K562 (cell line): Measurements from ENCODE around the gene MEFV. TPM values are rescaled to one million over a fixed set of nuclear protein-coding genes. Genes with fewer than 3 reads are reported as not detected.

Source experiments
- ATAC-seq: fragments of 200-7000 bp; cut with Tn5 transposase; 3 replicates; pipeline ENCODE4 v1.9.1; 2020; ENCODE audit warnings: moderate library complexity
- BruUV-seq: library from RNA; stranded (reverse); fragments of 400-500 nt; replicated peaks from 2 replicates; lab custom pipeline; 2021; lab: Mats Ljungman, UMichigan
- CTCF ChIA-PET: fragments of 300-600 bp; formaldehyde crosslinking; extraction: SDS; loops from one replicate; lab custom pipeline; 2021; ENCODE audit warnings: low intra/inter-chr PET ratio; lab: Yijun Ruan, JAX
- POLR2A ChIA-PET: fragments of 300-600, 350-650 bp; sonication (Branson Sonifier 250); formaldehyde crosslinking; extraction: SDS; loops from one replicate; lab custom pipeline; 2021; ENCODE audit warnings: antibody characterized with exemption, inconsistent platforms; lab: Yijun Ruan, JAX
- DNase-seq, 4 experiments: peaks; one replicate each; pipeline versions ENCODE4 v3.0.0 to v3.0.0-alpha.2; 2011 to 2018; ENCODE audit warnings: low spot score in 3 of 4, mixed read lengths in 3 of 4; ENCODE audit errors: extremely low read depth in 1 of 4
- FAIRE-seq: peaks from 2 replicates; lab custom pipeline; 2011; peaks lifted over from hg19 to GRCh38; lab: Jason Lieb, UNC
- H2AFZ ChIP-seq: 2 replicates; pipeline ENCODE4 v1.6.0; 2011; ENCODE audit warnings: low read depth, low read length, control low read depth, inconsistent platforms
- H3K27ac ChIP-seq: fragments of 200-600 bp; 3 replicates; pipeline ENCODE4 v1.8.0; 2011; ENCODE audit warnings: low read depth, mild to moderate bottlenecking, control low read depth, inconsistent platforms, low read length, moderate library complexity, mixed read lengths; ENCODE audit errors: extremely low read depth
- H3K27me3 ChIP-seq, 2 experiments: fragments of 300-600 bp in 1 of 2; 2 replicates in 1 of 2; 3 replicates in 1 of 2; pipeline versions ENCODE4 v1.6.0 to v1.8.0; 2011; ENCODE audit warnings: inconsistent platforms in 2 of 2, low read length in 2 of 2, mild to moderate bottlenecking in 1 of 2, mixed read lengths in 1 of 2, moderate library complexity in 1 of 2; ENCODE audit not compliant: control insufficient read depth in 2 of 2, insufficient read depth in 2 of 2
- H3K36me3 ChIP-seq: fragments of 300-600 bp; 3 replicates; pipeline ENCODE4 v1.8.0; 2011; ENCODE audit warnings: mild to moderate bottlenecking, low read length, inconsistent platforms; ENCODE audit not compliant: control insufficient read depth, insufficient read depth
- H3K4me1 ChIP-seq, 2 experiments: fragments of 200-600 bp in 1 of 2; replicated peaks in 1 of 2; 2 replicates in 1 of 2; 3 replicates in 1 of 2; pipeline versions ENCODE4 v1.5.1 to v1.8.0; 2011; ENCODE audit warnings: inconsistent platforms in 2 of 2, low read length in 2 of 2, mild to moderate bottlenecking in 1 of 2, mixed read lengths in 1 of 2, moderate library complexity in 1 of 2; ENCODE audit not compliant: control insufficient read depth in 2 of 2, insufficient read depth in 2 of 2
- H3K4me2 ChIP-seq: 2 replicates; pipeline ENCODE4 v1.6.1; 2011; ENCODE audit warnings: low read length, control low read depth, inconsistent platforms, mixed read lengths; ENCODE audit not compliant: insufficient read depth
- H3K4me3 ChIP-seq: fragments of 200-600 bp; sonication (generic), shearing (Covaris generic); 2 replicates; pipeline ENCODE4 v1.5.1; 2016; ENCODE audit warnings: control low read depth, inconsistent platforms
- H3K79me2 ChIP-seq: fragments of 200-600 bp; 3 replicates; pipeline ENCODE4 v1.8.0; 2011; ENCODE audit warnings: low read length, inconsistent platforms; ENCODE audit not compliant: control insufficient read depth, insufficient read depth
- H3K9ac ChIP-seq, 2 experiments: 2 replicates each; pipeline versions ENCODE4 v1.6.0 to v1.6.1; 2011; ENCODE audit warnings: low read depth in 2 of 2, low read length in 2 of 2, control low read depth in 1 of 2, inconsistent platforms in 1 of 2, mild to moderate bottlenecking in 1 of 2, mixed read lengths in 1 of 2; ENCODE audit not compliant: insufficient read depth in 1 of 2
- H3K9me1 ChIP-seq: one replicate; pipeline ENCODE4 v1.6.0; 2011; ENCODE audit warnings: inconsistent platforms, mild to moderate bottlenecking, low read length, moderate library complexity; ENCODE audit not compliant: control insufficient read depth, insufficient read depth
- H3K9me3 ChIP-seq: replicated peaks from 2 replicates; pipeline ENCODE4 v1.5.1; 2011; ENCODE audit warnings: low read depth, low read length, inconsistent platforms; ENCODE audit not compliant: control insufficient read depth, insufficient read depth
- H4K20me1 ChIP-seq: replicated peaks from 2 replicates; pipeline ENCODE4 v1.6.1; 2011; ENCODE audit warnings: low read length, inconsistent platforms, mixed read lengths; ENCODE audit not compliant: control insufficient read depth, insufficient read depth
- E2F5 ChIP-seq: sonication (generic); formaldehyde crosslinking; IDR thresholded peaks from 2 replicates; pipeline ENCODE4 v1.8.0; 2022; ENCODE audit warnings: mild to moderate bottlenecking, missing genetic modification reagents
- GATAD2B ChIP-seq: fragments of 450-650 bp; IDR thresholded peaks from 2 replicates; pipeline ENCODE4 v1.6.1; 2017; ENCODE audit warnings: mild to moderate bottlenecking, borderline replicate concordance
- HLTF ChIP-seq: fragments of 450-650 bp; IDR thresholded peaks from 2 replicates; pipeline ENCODE4 v1.6.1; 2016
- WGBS: fragments of 100-300 bp; shearing (Covaris generic); methylation state at CpG from one replicate; pipeline ENCODE4 v1.1.6; 2016; ENCODE audit warnings: low coverage, mixed read lengths; ENCODE audit not compliant: insufficient coverage; ENCODE audit errors: missing lambda C conversion rate; 5-methylcytosine and 5-hydroxymethylcytosine counted together
- in situ Hi-C: fragments of 300-500 bp; cut with MboI; formaldehyde crosslinking; loops from 4 replicates; pipeline ENCODE4 v1.15.0; 2018; ENCODE audit warnings: inconsistent platforms, mixed read lengths
- intact Hi-C: fragments of 100-400 bp; cut with micrococcal nuclease; formaldehyde crosslinking; loops from 2 replicates; pipeline ENCODE4 v1.14.2; 2022
- polyA plus RNA-seq, 8 experiments: library from polyadenylated mRNA; depleted of rRNA in 4 of 8; stranded (reverse) in 5 of 8; unstranded in 3 of 8; fragments of >200 nt; fragmentation: Nextera tagmentation in 2 of 8; fragmentation: Illumina TruSeq in 1 of 8; extraction: Ambion mirVana in 2 of 8; extraction: Trizol in 1 of 8; gene quantifications; 2 replicates each; pipeline versions ENCODE4 v1.2.1 to v1.2.3, GENCODE V29; 2011 to 2014; ENCODE audit warnings: inconsistent platforms in 1 of 8, missing spikeins in 1 of 8
- total RNA-seq, 7 experiments: library from RNA; depleted of rRNA in 6 of 7; stranded (reverse); fragments of >200 nt in 6 of 7; fragmentation: Illumina TruSeq in 2 of 7; extraction: Trizol in 2 of 7; gene quantifications; 2 replicates each; pipeline versions ENCODE4 v1.2.1 to v1.2.3, GENCODE V29; 2011 to 2021; ENCODE audit warnings: low replicate concordance in 1 of 7
- TF ChIP-seq, protein P1 (sequence below): fragments of 250-450 bp; sonication (Bioruptor Pico); IDR thresholded peaks from 2 replicates; pipeline ENCODE4 v1.5.1; 2021; ENCODE audit warnings: mild to moderate bottlenecking

MEFV gene
- total and polyA plus RNA-seq, 9 of the 15 experiments (the other 6 are each of a cell fraction or from before 2014, with no cell fraction given), result 0.14 TPM; not detected in 8

- Histone ChIP-seq H3K9me1 (no peaks in the 10 kb centered on the region), H3K9ac (no peak overlapping the region), H3K4me2 (no peak overlapping the region), H3K4me3 (no peak overlapping the region), H2AFZ (no peak overlapping the region), H4K20me1 (no peaks in the 10 kb centered on the region), H3K9me3 (peaks cover 17% of the 10 kb centered on the region), H3K27me3 (no peaks in the 10 kb centered on the region), H3K79me2 (no peaks in the 10 kb centered on the region), H3K4me1 (no peaks in the 10 kb centered on the region), H3K27ac (no peak overlapping the region), H3K36me3 (peaks cover 18% of the 10 kb centered on the region)
- POLR2A ChIA-PET, result interaction anchor here (0.5 to 0.7 kb wide), 2 partner anchors 13 to 96 kb away, joined by 3 to 4 read pairs; no protein-coding TSS in a partner anchor
- intact Hi-C loops (no loop called here), in situ Hi-C loops (no loop called here)
- no peak for TF ChIP-seq GATAD2B
- TF ChIP-seq, protein P1, sequence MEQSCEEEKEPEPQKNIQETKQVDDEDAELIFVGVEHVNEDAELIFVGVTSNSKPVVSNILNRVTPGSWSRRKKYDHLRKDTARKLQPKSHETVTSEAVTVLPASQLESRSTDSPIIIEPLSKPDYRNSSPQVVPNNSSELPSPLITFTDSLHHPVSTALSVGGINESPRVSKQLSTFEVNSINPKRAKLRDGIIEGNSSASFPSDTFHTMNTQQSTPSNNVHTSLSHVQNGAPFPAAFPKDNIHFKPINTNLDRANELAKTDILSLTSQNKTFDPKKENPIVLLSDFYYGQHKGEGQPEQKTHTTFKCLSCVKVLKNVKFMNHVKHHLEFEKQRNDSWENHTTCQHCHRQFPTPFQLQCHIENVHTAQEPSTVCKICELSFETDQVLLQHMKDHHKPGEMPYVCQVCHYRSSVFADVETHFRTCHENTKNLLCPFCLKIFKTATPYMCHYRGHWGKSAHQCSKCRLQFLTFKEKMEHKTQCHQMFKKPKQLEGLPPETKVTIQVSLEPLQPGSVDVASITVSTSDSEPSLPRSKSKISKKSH (CRISPR knock-in tag), result no peak
- no peak for TF ChIP-seq HLTF
- TF ChIP-seq E2F5, result no peak
- CTCF ChIA-PET, result no interaction called here
- DNase-seq (no peak), FAIRE-seq (no peak), ATAC-seq (no peak)
- 94% methylated on average over 12 of the region's 13 CpGs for WGBS
- no TSS peak for BruUV-seq
Observed at GRCh38 chr16:3295783-3296182, 39.4 kb upstream of the MEFV start.
